IPS DF 6.9 (cell line): ENCODE results near the gene CERS6.

Experiments used
- DNase-seq: peaks from one replicate; pipeline ENCODE4 v3.0.0-alpha.2; 2013; ENCODE audit warnings: low read depth, low spot score
- H3K27ac ChIP-seq: one replicate; pipeline ENCODE4 v1.5.1; 2013; ENCODE audit warnings: low read length, control low read depth
- H3K27me3 ChIP-seq: 2 replicates; pipeline ENCODE4 v1.6.1; 2013; ENCODE audit warnings: mild to moderate bottlenecking, low read length; ENCODE audit not compliant: control insufficient read depth, insufficient read depth
- H3K36me3 ChIP-seq: 2 replicates; pipeline ENCODE4 v1.6.1; 2013; ENCODE audit warnings: low read length; ENCODE audit not compliant: control insufficient read depth, insufficient read depth
- H3K4me1 ChIP-seq: 2 replicates; pipeline ENCODE4 v1.6.1; 2013; ENCODE audit warnings: low read length; ENCODE audit not compliant: control insufficient read depth, insufficient read depth
- H3K4me3 ChIP-seq: 2 replicates; pipeline ENCODE4 v1.5.1; 2013; ENCODE audit warnings: mild to moderate bottlenecking, low read length
- H3K9me3 ChIP-seq: 2 replicates; pipeline ENCODE4 v1.6.1; 2013; ENCODE audit warnings: low read length, inconsistent platforms; ENCODE audit not compliant: control insufficient read depth, insufficient read depth
- WGBS: extraction: QIAGEN DNeasy Blood & Tissue Kit; methylation state at CpG from one replicate; pipeline ENCODE4 v1.1.7; 2013; ENCODE audit warnings: mixed read lengths, missing lambda C conversion rate; ENCODE audit not compliant: insufficient read length, insufficient coverage; 5-methylcytosine and 5-hydroxymethylcytosine counted together

CERS6 gene

DNA sequence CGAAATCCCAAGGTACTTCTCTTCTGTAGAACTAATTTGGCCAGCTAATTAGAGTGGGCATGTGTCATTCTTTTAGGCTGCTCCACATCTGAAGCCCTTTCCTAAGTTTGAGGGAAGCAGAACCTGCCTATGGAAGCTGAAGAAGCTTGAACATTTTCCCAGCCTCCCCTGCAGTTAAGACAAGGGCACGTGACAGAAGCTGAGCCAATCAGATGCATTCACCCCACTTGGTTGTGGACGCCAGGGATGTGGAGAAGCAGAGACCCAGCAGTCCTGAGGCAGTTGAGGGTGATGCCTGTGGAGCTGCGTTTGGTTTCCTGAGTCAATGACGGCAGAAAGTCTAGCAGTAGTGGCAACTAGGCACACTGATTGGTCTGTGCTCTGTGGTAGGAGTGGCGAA is 26.1 kb upstream of the CERS6 start:
- Histone ChIP-seq H3K9me3 (no peaks in the 10 kb centered on the region), H3K36me3 (no peaks in the 10 kb centered on the region), H3K27me3 (no peaks in the 10 kb centered on the region), H3K4me1 (no peaks in the 10 kb centered on the region; the same call in 1 of the 2 replicates), H3K4me3 (no peak overlapping the region), H3K27ac (no peak overlapping the region)
- no peak for DNase-seq
- 100% methylated on average over 1 of the region's 6 CpGs for WGBS

DNA sequence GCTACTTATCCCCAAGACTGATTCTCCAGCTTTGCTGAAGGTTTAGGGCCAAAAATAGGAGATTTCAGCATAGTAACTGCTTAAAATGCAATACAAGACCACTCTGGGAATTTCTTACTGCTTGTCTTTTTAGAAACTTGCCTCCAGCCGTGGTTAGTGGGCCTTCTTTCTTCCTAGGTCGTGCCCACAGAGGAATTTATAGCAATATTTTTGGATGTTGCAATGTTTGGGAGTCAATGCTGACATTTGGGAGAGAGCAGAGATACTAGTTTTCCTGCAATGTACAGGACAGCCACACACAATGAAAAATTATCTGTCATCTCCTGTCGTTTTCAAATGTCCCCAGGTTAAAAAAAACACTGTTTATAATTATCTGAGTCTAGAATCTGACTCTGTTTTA is 25.6 kb upstream of the CERS6 start:
- Histone ChIP-seq H3K4me3 (no peak overlapping the region), H3K36me3 (no peaks in the 10 kb centered on the region), H3K27ac (no peak overlapping the region), H3K27me3 (no peaks in the 10 kb centered on the region), H3K4me1 (no peaks in the 10 kb centered on the region; the same call in 1 of the 2 replicates), H3K9me3 (no peaks in the 10 kb centered on the region)
- WGBS: no CpG with 5 or more reads among the region's 3 CpGs
- DNase-seq: no peak

DNA sequence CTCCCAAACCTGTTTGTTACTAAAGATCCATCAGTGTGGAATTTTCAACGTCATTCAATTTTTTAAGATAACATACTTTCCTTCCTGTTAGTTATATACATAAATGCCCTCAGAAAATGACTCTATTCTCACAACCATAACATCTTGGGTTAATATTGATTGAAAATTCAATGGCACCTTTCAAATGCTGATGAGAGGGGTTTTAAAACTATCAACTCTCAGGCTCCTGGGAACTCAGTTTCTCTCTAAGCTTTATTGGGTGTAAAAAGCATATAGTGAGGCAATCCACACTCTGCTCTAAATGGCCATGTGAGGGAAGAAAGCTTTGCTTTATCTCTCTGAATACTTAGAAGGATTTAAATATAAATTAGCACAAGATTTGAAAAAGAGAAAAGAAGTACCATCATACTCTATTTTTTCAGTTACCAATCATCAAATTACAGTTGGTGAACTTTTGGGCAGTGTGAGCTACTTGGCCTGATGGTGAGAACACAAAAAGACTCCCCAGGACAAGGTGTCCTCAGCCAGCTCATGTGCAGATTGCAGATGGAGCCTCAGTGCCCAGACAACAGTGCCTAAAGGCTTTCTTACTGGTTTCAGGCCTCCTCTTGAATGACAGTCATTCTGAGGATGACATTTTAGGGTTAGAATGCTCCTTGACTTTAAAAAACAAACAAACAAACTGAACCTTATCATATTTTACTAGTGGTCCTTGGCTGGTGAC is 24.6 kb upstream of the CERS6 start:
- Histone ChIP-seq H3K4me1 (no peaks in the 10 kb centered on the region; the same call in 1 of the 2 replicates), H3K4me3 (no peak overlapping the region), H3K27me3 (no peaks in the 10 kb centered on the region), H3K27ac (no peak overlapping the region), H3K36me3 (no peaks in the 10 kb centered on the region), H3K9me3 (no peaks in the 10 kb centered on the region)
- no CpG with 5 or more reads among the region's 1 CpG for WGBS
- no peak for DNase-seq

DNA sequence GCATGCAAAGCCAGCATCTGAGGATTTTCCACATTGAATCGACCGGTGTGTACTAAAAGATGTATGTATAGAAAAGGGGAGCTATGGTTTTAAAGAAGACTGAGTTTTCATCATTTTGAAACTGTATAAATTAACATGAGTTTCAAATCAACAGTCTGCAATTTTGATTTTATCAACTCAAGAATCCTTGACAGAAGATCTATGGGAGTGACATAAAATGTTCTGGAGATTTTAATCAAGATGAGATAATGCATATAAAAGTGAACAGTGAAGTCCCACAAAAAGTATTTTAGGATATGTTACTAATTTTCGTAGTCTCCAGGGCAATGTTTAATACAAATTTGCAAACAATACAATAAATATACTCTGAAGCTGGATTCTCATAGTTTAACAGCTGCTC is 24.0 kb upstream of the CERS6 start:
- Histone ChIP-seq H3K27ac (no peak overlapping the region), H3K9me3 (no peaks in the 10 kb centered on the region), H3K4me1 (no peaks in the 10 kb centered on the region; the same call in 1 of the 2 replicates), H3K27me3 (no peaks in the 10 kb centered on the region), H3K36me3 (no peaks in the 10 kb centered on the region), H3K4me3 (no peak overlapping the region)
- DNase-seq: no peak
- no CpG with 5 or more reads among the region's 3 CpGs for WGBS

DNA sequence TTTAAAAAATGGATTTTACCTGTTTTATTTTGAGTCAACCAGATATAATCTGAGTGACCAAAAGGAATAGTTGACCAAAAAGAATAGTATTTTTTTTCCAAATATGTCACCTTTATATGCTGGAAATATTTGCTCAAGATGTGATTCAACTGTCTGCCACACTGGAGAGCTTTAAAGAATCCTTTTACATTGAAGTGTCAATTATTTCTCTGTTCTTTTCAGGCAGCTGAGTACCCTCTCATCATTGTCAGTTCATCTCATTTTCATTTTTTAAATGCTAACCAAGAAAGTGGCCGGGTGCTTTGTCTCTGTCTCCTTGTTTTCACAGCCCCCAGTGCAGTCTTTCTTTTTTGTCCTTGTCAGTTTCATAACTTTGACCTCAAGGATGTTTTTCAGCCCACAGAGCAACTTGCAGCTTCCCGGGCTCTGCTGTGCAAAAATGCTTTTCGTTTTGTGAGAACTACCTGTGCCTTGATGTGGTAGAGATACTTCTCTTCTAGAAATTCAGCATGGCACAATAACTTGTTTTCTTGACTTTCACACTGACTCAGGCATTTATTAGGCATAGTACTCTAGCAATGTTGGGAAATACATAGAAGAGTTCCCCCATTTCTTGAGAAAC is 23.4 kb upstream of the CERS6 start:
- Histone ChIP-seq H3K27ac (no peak overlapping the region), H3K9me3 (no peaks in the 10 kb centered on the region), H3K4me3 (no peak overlapping the region), H3K27me3 (no peaks in the 10 kb centered on the region), H3K4me1 (no peaks in the 10 kb centered on the region; the same call in 1 of the 2 replicates), H3K36me3 (no peaks in the 10 kb centered on the region)
- WGBS: no CpG with 5 or more reads among the region's 3 CpGs
- DNase-seq: no peak

DNA sequence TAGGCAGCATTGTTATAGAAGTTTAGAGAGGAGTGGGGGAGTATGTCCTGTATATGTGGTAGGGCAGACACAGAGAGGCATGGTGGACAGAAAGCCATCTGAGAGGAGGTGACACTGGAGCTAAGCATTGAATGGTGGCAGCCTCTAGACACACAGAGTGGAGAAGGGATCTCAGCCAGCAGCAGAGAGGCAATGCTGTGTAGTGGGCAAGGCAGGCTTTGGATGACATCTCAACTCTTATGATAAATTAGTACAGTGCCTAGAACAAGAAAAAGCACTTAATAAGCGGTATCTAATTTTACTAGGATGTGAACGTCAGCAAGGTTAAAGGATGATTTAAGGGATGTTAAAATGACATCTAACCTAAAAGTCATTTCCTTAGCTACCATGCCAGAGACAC is 22.5 kb upstream of the CERS6 start:
- no peak overlapping the region for H3K4me3 ChIP-seq
- H3K4me1 ChIP-seq: no peaks in the 10 kb centered on the region; the same call in 1 of the 2 replicates
- DNase-seq: no peak
- no peaks in the 10 kb centered on the region for H3K36me3 ChIP-seq
- H3K27ac ChIP-seq: no peak overlapping the region
- H3K27me3 ChIP-seq: no peaks in the 10 kb centered on the region
- no CpG with 5 or more reads among the region's 2 CpGs for WGBS
- H3K9me3 ChIP-seq: no peaks in the 10 kb centered on the region

DNA sequence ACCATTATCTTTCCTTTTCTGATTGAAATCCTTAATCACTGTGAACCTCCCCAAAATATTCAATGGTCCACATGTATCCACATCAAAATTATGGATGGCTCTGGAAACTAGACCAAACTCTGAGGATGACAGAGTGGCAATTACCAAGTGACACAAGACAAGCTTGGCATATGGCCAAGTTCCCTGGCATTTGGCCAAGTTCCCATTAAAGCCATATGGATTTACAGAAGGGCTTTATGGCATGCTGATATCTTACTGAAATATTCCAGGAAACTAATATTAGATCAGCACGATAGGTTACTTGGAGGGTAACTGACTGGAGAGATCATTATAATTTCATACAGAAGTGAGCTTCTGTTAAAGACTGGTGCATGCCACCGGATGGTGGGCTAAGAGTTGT is 21.9 kb upstream of the CERS6 start:
- Histone ChIP-seq H3K36me3 (no peaks in the 10 kb centered on the region), H3K4me1 (no peaks in the 10 kb centered on the region; the same call in 1 of the 2 replicates), H3K27ac (no peak overlapping the region), H3K4me3 (no peak overlapping the region), H3K27me3 (no peaks in the 10 kb centered on the region), H3K9me3 (no peaks in the 10 kb centered on the region)
- no CpG with 5 or more reads among the region's 2 CpGs for WGBS
- no peak for DNase-seq

DNA sequence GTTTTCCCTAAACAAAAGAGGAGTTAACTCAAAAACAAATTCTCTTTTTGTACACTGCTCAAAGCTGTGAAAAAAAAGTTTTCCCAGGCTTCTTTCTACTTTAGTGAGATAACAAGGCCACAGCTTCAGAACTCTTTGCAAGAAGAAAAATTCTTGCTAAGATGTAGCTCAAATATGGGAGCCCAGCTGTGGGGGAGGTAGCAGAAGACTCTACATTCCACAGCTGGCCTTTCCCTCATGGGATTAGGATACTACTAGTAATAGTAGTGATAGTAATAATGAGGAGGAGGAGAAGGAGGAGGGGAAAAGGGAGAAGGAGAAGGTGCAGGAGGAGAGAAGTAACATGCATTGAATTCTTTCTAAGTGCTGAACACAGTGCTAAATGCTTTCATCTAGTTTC is 19.2 kb upstream of the CERS6 start:
- H3K27ac ChIP-seq: no peak overlapping the region
- H3K4me1 ChIP-seq: no peaks in the 10 kb centered on the region
- no peaks in the 10 kb centered on the region for H3K9me3 ChIP-seq
- no peak for DNase-seq
- no peak overlapping the region for H3K4me3 ChIP-seq
- H3K27me3 ChIP-seq: no peaks in the 10 kb centered on the region
- no peaks in the 10 kb centered on the region for H3K36me3 ChIP-seq

DNA sequence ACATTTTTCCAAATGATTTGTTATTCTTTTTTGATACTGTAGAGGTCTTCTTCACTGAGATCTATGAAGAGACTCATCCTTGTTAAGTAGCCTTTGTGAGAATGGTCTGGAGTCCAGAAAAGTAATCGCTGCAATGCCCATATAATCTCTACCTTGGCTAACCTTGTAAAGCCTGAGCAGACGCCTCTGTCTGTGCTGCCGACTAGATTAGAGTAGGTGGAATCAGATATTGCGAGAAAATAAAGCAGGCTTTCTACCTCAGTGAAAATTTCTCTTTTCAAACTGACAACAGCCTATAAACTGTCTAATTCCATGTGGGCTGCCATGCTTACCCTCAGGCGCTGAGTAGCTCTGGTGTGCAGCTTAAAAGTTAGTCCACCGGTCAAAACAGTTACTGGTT is 17.5 kb upstream of the CERS6 start:
- Histone ChIP-seq H3K4me1 (no peaks in the 10 kb centered on the region), H3K27ac (no peak overlapping the region), H3K4me3 (no peak overlapping the region), H3K36me3 (no peaks in the 10 kb centered on the region), H3K9me3 (no peaks in the 10 kb centered on the region), H3K27me3 (no peaks in the 10 kb centered on the region)
- no peak for DNase-seq
- no CpG with 5 or more reads among the region's 6 CpGs for WGBS

DNA sequence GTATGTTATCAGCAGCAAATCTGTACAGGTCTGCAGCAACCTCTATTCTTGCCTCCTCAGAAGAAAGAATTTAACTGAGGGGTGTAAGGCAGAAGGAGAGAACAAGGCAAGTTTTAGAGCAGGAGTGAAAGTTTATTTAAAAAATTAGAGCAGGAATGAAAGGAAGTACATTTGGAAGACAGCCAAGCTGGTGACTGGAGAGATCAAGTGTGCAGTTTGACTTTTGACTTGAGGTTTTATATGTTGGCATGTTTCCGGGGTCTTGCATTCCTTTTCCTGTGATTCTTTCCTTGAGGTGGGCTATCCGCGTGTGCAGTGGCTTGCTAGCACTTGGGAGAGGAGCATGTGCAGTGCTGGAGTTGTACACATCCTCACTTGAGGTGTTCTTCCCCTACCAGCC is 16.5 kb upstream of the CERS6 start:
- Histone ChIP-seq H3K36me3 (no peaks in the 10 kb centered on the region), H3K9me3 (no peaks in the 10 kb centered on the region), H3K27me3 (no peaks in the 10 kb centered on the region), H3K4me1 (no peaks in the 10 kb centered on the region), H3K27ac (no peak overlapping the region), H3K4me3 (no peak overlapping the region)
- WGBS: no CpG with 5 or more reads among the region's 3 CpGs
- DNase-seq: no peak
